GM19397 (cell line): Measurements from ENCODE around the gene ME1.
"Not testable (repeated sequence)": the region's sequence is repeated elsewhere in the genome, so short reads cannot be mapped to it uniquely, and the experiment has no call there.

ENCODE experiments used
- ATAC-seq: cut with Tn5 transposase; IDR thresholded peaks from one replicate; pipeline ENCODE4 v1.9.1; 2021; ENCODE audit warnings: mild to moderate bottlenecking, moderate library complexity; ENCODE audit not compliant: unreplicated experiment

The ME1 gene

GRCh38 chr6:83260577-83260976 lies 170.3 kb downstream of the ME1 start:
- ATAC-seq = no peak

GRCh38 chr6:83258517-83258916 lies 172.3 kb downstream of the ME1 start:
- ATAC-seq = no peak

DNA sequence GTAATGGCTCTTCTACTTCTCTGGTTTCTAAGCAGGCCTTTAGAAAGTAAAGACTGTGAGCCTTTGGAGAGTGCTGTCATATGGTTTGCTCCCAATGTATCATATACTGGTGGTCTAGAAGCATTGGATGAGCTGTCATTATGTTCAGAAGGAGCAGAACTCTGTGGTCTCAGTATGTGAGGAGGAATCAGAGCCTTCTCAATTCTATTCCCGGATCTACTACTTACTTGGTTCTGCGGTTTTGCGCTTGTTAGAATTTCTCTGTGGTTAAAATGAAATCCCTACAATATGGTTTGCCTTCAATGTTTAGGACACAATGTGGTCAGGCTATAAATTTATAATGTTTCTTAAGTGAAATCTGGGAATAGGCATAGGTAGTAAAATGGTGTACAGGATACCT lies 173.1 kb downstream of the ME1 start:
- no peak for ATAC-seq

DNA sequence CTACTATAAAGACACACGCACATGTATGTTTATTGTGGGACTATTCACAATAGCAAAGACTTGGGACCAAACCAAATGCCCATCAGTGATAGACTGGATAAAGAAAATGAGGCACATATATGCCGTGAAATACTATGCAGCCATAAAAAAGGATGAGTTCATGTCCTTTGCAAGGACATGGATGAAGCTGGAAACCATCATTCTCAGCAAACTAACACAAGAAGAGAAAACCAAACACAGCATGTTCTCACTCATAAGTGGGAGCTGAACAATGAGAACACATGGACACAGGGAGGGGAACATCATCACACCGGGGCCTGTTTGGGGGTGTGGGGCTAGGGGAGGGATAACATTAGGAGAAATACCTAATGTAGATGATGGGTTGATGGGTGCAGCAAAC lies 174.1 kb downstream of the ME1 start:
- ATAC-seq = not testable (repeated sequence)

DNA sequence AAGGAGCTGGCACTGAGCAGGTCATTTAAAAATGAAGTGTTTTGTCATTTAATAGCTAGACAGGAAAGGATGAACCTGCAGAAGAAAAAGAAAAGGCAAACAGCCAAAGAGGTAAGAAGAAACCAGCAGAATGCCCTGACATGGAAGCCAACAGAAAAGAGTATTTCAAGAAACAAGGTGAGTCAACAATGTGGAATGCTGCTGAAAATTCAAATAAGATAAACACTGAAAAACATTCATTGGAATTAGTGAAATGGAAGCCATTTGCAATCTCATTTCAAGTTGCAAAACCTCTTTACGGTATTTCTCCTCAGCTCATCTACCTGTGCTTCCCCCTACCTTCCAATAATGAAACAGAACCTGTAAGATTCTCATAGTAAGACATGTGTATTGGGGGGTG lies 178.1 kb downstream of the ME1 start:
- ATAC-seq = no peak

DNA sequence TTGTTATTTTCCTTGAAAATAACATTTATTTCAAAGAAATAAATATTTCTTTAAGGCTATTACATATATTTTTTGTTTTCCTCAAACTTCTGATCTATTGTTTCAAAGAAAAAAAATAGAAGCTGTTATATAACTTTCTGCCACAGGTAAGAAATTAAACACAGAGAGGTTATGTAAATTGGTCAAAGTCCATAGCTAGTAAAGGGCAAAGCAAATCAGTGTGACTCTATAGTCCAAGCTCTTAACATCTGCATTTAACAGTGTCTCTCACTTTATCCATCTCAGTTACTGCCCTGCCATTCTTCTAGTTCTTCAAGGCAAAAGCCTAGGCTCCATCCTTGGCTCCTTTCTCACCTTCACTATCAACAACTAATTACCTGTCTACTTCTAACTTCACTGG lies 180.6 kb downstream of the ME1 start:
- ATAC-seq = no peak

GRCh38 chr6:83247471-83247870 lies 183.4 kb downstream of the ME1 start:
- ATAC-seq = no peak

DNA sequence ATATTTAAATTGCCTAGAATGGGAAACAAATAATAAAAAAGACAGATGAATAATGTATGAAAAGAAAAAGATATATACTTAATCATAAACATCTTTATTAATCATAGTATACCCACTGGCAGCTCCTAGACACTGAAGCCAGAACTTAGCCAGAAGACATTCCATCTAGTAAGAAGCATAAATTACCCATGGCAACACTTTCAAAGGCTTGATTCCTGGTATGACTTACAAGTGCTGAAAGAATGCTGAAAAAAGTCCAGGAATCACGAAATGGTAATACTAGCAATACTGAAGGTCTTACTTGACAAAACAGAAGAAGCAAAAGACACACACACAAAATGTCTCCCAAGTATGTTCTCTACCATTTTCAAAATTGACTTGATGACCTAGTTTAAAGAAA lies 199.7 kb downstream of the ME1 start:
- ATAC-seq = no peak

GRCh38 chr6:83226517-83226916 lies 204.3 kb downstream of the ME1 start:
- ATAC-seq = no peak

- no peak for ATAC-seq
These were observed 208.9 kb downstream of the ME1 start for GRCh38 chr6:83221889-83222479.

DNA sequence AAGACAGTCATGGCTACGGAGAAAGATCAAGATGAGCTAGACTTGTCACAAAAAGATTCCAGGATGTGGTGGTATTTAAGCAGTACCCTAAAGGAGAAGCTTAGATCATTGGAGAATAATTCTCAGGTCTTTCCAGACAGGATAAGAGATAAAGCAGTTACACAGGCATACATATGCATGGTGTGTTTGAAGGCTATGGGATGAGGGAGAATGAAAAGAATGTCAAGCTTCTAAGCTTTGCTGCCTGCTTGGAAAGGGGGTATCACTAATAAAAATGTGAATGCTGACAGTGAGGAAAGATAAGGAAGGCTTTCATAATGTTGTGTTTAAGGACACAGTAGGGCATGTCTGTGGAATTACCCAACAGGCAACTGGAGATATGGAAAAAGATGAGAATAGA lies 209.6 kb downstream of the ME1 start:
- ATAC-seq = no peak

DNA sequence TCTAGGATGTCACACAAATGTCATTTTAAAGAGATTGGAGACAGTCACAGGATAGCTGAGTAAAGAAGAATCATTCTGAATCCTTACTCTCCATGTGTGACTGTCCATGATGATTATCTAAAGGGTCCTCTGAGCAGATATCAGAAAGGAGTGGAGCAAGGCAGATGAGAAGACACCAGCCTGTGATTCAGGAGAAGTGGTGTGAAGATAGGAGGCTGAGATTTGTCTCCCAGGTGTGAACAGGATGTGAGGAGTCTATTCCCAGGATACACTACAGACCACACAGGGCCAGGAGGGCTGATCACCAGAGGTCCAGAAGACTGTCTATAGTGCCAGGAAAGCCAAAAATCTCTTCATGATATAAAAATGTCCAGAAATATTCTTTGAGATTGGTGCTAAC lies 210.7 kb downstream of the ME1 start:
- ATAC-seq = no peak

- no peak for ATAC-seq
These were observed 212.2 kb downstream of the ME1 start for GRCh38 chr6:83218646-83219045.

GRCh38 chr6:83216806-83217205 lies 214.0 kb downstream of the ME1 start:
- no peak for ATAC-seq

DNA sequence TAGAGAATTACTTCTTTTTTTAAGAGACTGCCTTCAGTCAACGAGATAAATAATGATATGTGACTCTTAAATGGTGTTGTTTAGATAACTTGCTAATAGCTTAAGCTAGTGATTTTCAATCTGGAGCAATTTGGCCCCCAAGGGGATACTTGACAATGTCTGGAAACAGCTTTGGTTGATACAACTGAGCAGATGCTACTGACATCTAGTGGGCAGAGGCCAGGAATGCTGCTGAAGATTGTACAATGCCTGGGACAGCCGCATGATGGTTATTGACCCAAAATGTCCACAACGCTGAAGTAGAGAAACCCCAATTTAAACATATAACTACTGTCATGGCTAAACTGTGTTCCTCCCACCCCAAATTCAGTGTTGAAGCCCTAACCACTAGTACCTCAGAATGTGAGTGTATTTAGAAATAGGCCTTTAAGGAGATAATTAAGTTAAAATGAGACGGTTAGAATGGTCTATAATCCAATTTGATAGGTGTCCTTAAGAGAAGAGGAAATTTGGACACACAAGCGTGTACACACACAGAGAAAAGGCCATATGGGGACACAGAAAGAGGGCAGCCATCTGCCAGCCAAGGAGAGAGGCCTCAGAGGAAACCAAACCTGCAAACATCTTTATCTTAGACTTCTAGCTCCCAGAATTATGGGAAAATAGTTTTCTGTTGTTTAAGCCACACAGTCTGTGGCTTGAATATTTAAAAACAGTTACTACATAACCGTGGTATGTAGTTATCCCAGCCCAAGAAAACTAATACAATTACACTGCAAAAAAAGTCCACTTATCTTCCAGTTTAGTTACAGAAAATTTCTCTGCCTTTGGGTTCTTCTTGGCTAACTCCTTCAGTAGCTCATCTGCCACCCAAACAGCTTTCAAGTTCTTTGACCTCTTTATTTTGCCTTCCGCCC lies 215.5 kb downstream of the ME1 start:
- ATAC-seq = peak; percentile 99

DNA sequence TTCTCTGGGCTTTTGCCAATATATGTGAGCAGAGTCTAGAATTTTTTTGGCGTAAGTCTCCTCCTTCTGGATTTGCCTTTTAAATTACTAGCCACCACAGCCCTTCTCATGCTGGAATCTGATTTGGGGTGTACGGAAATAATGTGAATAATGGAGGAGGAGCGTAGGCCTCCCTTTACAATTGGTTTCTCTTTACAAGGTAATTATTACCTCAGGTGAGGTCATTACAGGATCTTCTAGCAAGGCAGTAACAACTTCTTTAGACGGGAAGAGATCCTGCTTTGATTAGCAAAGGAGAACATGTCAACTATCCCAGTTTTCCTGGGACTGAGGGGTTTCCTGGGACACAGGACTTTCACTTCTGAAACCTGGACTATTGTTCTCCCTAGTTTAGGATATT lies 228.8 kb downstream of the ME1 start:
- no peak for ATAC-seq

DNA sequence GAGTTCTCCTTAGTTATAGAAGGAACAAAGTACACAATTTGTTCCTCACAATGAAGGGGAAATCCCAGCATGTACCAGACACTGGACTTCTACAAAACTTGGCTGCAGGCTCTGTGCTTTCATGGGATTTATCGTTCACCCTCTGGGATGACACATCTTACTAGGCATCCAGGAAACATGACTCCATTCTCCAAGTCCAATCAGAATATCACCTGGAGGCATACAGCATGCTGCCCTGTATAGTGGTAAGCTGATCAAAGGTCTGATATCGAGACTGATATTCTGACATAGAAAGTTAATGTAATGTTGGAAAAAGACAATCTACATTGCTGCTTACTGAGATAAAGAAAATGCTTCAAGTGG lies 231.0 kb downstream of the ME1 start:
- no peak for ATAC-seq

- no peak for ATAC-seq
These were observed 231.5 kb downstream of the ME1 start for GRCh38 chr6:83199173-83199862.

- ATAC-seq = no peak
These were observed 232.2 kb downstream of the ME1 start for GRCh38 chr6:83198486-83199172.

DNA sequence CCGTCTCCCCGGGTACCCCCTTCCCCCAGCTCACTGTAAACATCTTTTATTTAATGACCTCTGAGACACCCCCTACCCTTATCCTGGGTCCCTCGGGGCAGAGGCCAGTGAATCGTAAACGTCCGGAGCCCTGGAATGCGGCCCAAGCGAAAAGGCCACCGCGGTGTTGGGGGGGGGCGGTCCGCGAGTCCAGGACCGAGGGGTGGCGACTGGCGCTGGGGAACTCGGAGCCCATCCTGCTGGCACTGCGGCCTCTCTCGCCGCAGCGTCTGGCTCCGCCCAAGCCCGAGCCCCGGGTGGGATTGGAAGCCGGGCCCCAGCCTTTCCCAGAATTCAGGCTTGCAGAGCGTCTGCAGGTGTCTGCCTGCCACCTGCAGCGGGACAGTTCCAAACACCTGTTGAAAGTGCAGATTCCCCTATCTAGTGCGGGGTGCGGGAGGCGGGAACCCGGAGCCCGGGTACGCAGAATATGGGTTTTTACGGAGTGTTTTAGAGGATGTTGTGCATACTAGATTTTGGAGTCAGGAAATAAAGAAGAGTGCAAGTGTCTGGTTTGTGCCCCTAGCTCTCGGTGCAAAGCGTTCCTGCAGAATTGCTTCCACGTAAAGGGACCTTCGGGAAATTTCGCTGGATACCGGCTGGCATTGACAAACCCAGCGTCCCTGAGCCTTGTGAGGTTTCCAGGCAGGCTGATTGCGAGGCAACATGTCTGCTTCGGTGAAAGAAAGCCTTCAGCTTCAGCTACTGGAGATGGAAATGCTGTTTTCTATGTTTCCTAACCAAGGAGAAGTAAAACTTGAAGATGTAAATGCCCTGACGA lies 236.9 kb downstream of the ME1 start:
- ATAC-seq = peak; percentile 28
